Adrenal gland (tissue), 12 donors: ENCODE data around the gene AACS. TPM values are rescaled to one million over a fixed set of nuclear protein-coding genes. Genes with fewer than 3 reads are reported as not detected.

Experiments
- DNase-seq, 7 donors: peaks; one replicate each; pipeline ENCODE4 v3.0.0-alpha.2; 2019 to 2020
- H3K27ac ChIP-seq, 5 donors: fragments of 200-600 bp; sonication (generic) in 4 of 5; 1 replicate in 3 of 5; 2 replicates in 2 of 5; pipeline versions ENCODE4 v1.5.1 to v1.8.0; 2016 to 2020; ENCODE audit warnings: mild to moderate bottlenecking in 1 of 5
- H3K27me3 ChIP-seq: fragments of 200-600 bp; 2 replicates; pipeline ENCODE4 v1.8.0; 2021
- H3K36me3 ChIP-seq, 2 donors: fragments of 200-600 bp; replicated peaks in 1 of 2; 1 replicate in 1 of 2; 2 replicates in 1 of 2; pipeline versions ENCODE4 v1.5.1 to v1.8.0; 2018 to 2022
- H3K4me1 ChIP-seq, 2 donors: fragments of 200-600 bp; replicated peaks in 1 of 2; 1 replicate in 1 of 2; 2 replicates in 1 of 2; pipeline versions ENCODE4 v1.5.1 to v1.8.0; 2018 to 2021
- H3K4me3 ChIP-seq, 4 donors: fragments of 200-600 bp; sonication (generic) in 3 of 4; one replicate each; pipeline ENCODE4 v1.5.1; 2016 to 2018
- H3K9me3 ChIP-seq, 3 donors: fragments of 200-600 bp; sonication (generic) in 1 of 3; replicated peaks in 1 of 3; 1 replicate in 2 of 3; 2 replicates in 1 of 3; pipeline versions ENCODE4 v1.5.1 to v1.8.0; 2016 to 2021
- CTCF ChIP-seq, 6 experiments: fragments of 450-650 bp in 4 of 6; fragments of 200-600 bp in 2 of 6; sonication (generic) in 1 of 6; IDR thresholded peaks; 1 replicate in 5 of 6; 2 replicates in 1 of 6; pipeline versions ENCODE4 v1.5.1 to v1.8.0; 2016 to 2021; ENCODE audit warnings: antibody characterized with exemption in 6 of 6, mild to moderate bottlenecking in 2 of 6, moderate library complexity in 1 of 6
- POLR2A ChIP-seq, 2 donors: fragments of 450-650 bp; IDR thresholded peaks; one replicate each; pipeline ENCODE4 v1.6.1; 2017; ENCODE audit warnings: antibody characterized with exemption in 2 of 2, mild to moderate bottlenecking in 2 of 2, moderate library complexity in 1 of 2
- WGBS, 4 donors: extraction: QIAGEN DNeasy Blood & Tissue Kit in 2 of 4; methylation state at CpG; one replicate each; pipeline versions ENCODE4 v1.1.5 to v1.1.7; 2013 to 2017; 5-methylcytosine and 5-hydroxymethylcytosine counted together
- intact Hi-C, 2 donors: fragments of 100-400 bp; cut with DNase I; formaldehyde crosslinking; loops; one replicate each; pipeline versions ENCODE4 v1.14.1 to v1.15.0; 2022 to 2023
- polyA plus RNA-seq, 3 donors: library from polyadenylated mRNA; stranded (reverse); fragments of 200-250 nt in 2 of 3; fragments of 350-450 nt in 1 of 3; fragmentation: Illumina TruSeq in 1 of 3; extraction: RNeasy Lipid Tissue Mini Kit (QIAGEN cat#74804) in 1 of 3; gene quantifications; one replicate each; pipeline ENCODE4 v1.2.3, GENCODE V29; 2013 to 2014
- total RNA-seq, 9 donors: library from RNA; depleted of rRNA in 4 of 9; stranded (reverse); fragments of >200 nt in 4 of 9; fragments of 120-200 nt in 1 of 9; fragmentation: NEBNext Ultra II Directional in 1 of 9; extraction: Animal tissue kit (Norgen Biotek cat#: 25700) in 1 of 9; gene quantifications; one replicate each; pipeline versions ENCODE4 v1.1.0 to v1.2.4, GENCODE V29; 2013 to 2023
- donor health status: healthy with polysubstance abuse.
- donor health status: Bipolar disorder and iron deficiency.
- donor health status: DM: yes; HTN: yes; CAD: no.
- donor health status: DM: no; HTN: no; CAD: no.
- donor health status: DM: no; HTN: no; CAD: no.
- donor health status: DM: yes; HTN: yes; CAD: no.

The AACS gene
- total and polyA plus RNA-seq, 12 donors: 8.0 to 31.7 (median 15.4) TPM

GRCh38 chr12:125113263-125113662, 48.0 kb downstream of the AACS start:
- Histone ChIP-seq H3K4me3 (no peak overlapping the region), H3K4me1 (no peaks in the 10 kb centered on the region), H3K27me3 (no peaks in the 10 kb centered on the region), H3K9me3 (no peaks in the 10 kb centered on the region), H3K27ac (no peak overlapping the region), H3K36me3 (peaks cover 0 to 9% of the 10 kb centered on the region in 2 donors)
- no peak for DNase-seq
- intact Hi-C loops: no loop called here
- no peak for TF ChIP-seq POLR2A (IDR thresholded peaks at IDR 0.05)
- no peak for TF ChIP-seq CTCF (IDR thresholded peaks at IDR 0.05)
- 95 to 98% (median 97%) methylated on average over 8 of the region's 8 CpGs for WGBS, 4 donors

GRCh38 chr12:125113789-125114188, 48.6 kb downstream of the AACS start:
- no peaks in the 10 kb centered on the region for H3K9me3 ChIP-seq
- H3K4me1 ChIP-seq: no peaks in the 10 kb centered on the region
- 82 to 93% (median 84%) methylated on average over 7 to 9 of the region's 9 CpGs for WGBS, 4 donors
- TF ChIP-seq CTCF (IDR thresholded peaks at IDR 0.05): no peak
- intact Hi-C loops: no loop called here
- no peak for DNase-seq
- H3K36me3 ChIP-seq: peaks cover 0 to 9% of the 10 kb centered on the region in 2 donors
- no peak overlapping the region for H3K27ac ChIP-seq
- no peak overlapping the region for H3K4me3 ChIP-seq
- H3K27me3 ChIP-seq: no peaks in the 10 kb centered on the region

- Histone ChIP-seq H3K36me3 (peaks cover 0 to 5% of the 10 kb centered on the region in 2 donors), H3K27ac (no peak overlapping the region), H3K9me3 (no peaks in the 10 kb centered on the region), H3K27me3 (no peaks in the 10 kb centered on the region), H3K4me3 (no peak overlapping the region), H3K4me1 (no peaks in the 10 kb centered on the region)
- TF ChIP-seq CTCF (IDR thresholded peaks at IDR 0.05): no peak
- no peak for TF ChIP-seq POLR2A (IDR thresholded peaks at IDR 0.05)
- 90 to 97% (median 96%) methylated on average over 22 to 40 of the region's 40 CpGs for WGBS, 4 donors
- DNase-seq: no peak
- intact Hi-C loops: no loop called here
Observed at GRCh38 chr12:125114365-125115141, 49.3 kb downstream of the AACS start.

- Histone ChIP-seq H3K9me3 (no peaks in the 10 kb centered on the region), H3K27ac (no peak overlapping the region), H3K27me3 (no peaks in the 10 kb centered on the region), H3K4me1 (no peaks in the 10 kb centered on the region), H3K36me3 (no peaks in the 10 kb centered on the region), H3K4me3 (no peak overlapping the region)
- 92 to 94% (median 92%) methylated on average over 12 of the region's 12 CpGs for WGBS, 4 donors
- no peak for DNase-seq
- no peak for TF ChIP-seq POLR2A (IDR thresholded peaks at IDR 0.05)
- TF ChIP-seq CTCF (IDR thresholded peaks at IDR 0.05): no peak
- intact Hi-C loops: no loop called here
Observed at GRCh38 chr12:125120566-125120965, 55.3 kb downstream of the AACS start.
